Kidney epithelial cell (primary cell): ENCODE data around the gene DDAH1. TPM values are rescaled to one million over a fixed set of nuclear protein-coding genes. Genes with fewer than 3 reads are reported as not detected.

Experiments used
- DNase-seq: peaks from one replicate; pipeline ENCODE4 v3.0.0-alpha.2; 2010; ENCODE audit warnings: low read depth
- H3K27me3 ChIP-seq: 2 replicates; pipeline ENCODE4 v1.6.0; 2011; ENCODE audit warnings: low read length; ENCODE audit not compliant: control insufficient read depth, insufficient read depth
- H3K36me3 ChIP-seq: 2 replicates; pipeline ENCODE4 v1.5.1; 2011; ENCODE audit warnings: low read length; ENCODE audit not compliant: control insufficient read depth, insufficient read depth
- H3K4me3 ChIP-seq: 2 replicates; pipeline ENCODE4 v1.5.1; 2011; ENCODE audit warnings: low read depth, mild to moderate bottlenecking, control low read depth, low read length
- total RNA-seq: library from RNA; depleted of rRNA; stranded (reverse); fragments of >200 nt; gene quantifications from 2 replicates; pipeline ENCODE4 v1.2.3, GENCODE V29; 2015
- TF ChIP-seq, protein P1 (sequence below): IDR thresholded peaks from 2 replicates; pipeline ENCODE4 v1.5.1; 2011; ENCODE audit warnings: mild to moderate bottlenecking, moderate library complexity, low read length, control low read depth, inconsistent platforms; ENCODE audit not compliant: insufficient read depth, poor library complexity, severe bottlenecking

DDAH1 gene
- total RNA-seq, 1 donor from 2014 or later: 33.4 TPM

- TF ChIP-seq, protein P1, sequence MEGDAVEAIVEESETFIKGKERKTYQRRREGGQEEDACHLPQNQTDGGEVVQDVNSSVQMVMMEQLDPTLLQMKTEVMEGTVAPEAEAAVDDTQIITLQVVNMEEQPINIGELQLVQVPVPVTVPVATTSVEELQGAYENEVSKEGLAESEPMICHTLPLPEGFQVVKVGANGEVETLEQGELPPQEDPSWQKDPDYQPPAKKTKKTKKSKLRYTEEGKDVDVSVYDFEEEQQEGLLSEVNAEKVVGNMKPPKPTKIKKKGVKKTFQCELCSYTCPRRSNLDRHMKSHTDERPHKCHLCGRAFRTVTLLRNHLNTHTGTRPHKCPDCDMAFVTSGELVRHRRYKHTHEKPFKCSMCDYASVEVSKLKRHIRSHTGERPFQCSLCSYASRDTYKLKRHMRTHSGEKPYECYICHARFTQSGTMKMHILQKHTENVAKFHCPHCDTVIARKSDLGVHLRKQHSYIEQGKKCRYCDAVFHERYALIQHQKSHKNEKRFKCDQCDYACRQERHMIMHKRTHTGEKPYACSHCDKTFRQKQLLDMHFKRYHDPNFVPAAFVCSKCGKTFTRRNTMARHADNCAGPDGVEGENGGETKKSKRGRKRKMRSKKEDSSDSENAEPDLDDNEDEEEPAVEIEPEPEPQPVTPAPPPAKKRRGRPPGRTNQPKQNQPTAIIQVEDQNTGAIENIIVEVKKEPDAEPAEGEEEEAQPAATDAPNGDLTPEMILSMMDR: no peak
- H3K4me3 ChIP-seq: peak overlapping the region; percentile 94
- H3K27me3 ChIP-seq: no peaks in the 10 kb centered on the region
- H3K36me3 ChIP-seq: no peaks in the 10 kb centered on the region
- DNase-seq: no peak
These were observed 189.2 kb downstream of the DDAH1 start for GRCh38 chr1:85275701-85276214.

DNA sequence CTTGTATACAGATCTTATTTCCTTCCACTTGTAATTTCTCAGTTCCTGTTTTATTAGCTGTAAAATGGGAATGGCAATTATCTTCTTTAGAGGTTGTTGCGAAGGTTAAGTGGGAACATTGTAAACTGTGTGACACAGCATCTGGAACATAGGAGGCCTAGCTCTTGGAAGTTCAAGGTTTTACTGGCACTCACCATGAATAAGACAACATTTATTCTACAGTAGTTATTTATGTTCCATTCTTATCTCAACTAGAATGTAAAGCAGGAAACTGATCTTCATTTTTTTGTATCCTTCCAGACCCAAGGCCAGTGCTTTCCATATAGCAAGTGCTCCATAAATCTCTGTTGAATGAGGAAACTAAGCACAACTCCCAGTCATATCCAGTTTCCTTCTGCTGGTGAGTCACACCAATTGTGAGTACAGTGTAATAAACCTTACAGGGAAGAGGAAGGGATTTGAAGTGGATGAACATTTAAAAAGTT, 189.9 kb downstream of the DDAH1 start:
- Histone ChIP-seq H3K27me3 (no peaks in the 10 kb centered on the region), H3K36me3 (no peaks in the 10 kb centered on the region), H3K4me3 (peak overlapping the region; percentile 94)
- TF ChIP-seq, protein P1: no peak
- no peak for DNase-seq

DNA sequence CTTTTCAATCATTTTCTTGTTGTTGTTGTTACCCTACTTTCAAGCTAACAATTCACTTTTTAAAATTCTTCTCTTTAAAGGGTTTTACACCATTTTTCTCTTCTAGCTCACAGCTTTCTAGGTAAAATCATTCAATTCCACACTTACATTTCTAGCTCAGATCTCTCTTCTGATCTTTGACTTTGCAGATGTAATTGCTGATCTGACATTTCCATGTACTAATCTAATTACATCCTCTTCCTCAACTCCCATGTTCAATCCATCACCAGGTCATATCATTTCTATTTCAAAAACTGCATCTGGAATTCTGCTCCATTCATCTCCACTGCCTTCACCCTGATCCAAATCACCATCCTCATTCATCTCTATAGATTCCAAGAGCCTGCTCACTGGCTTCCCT, 191.6 kb downstream of the DDAH1 start:
- H3K4me3 ChIP-seq: no peak overlapping the region
- no peaks in the 10 kb centered on the region for H3K27me3 ChIP-seq
- H3K36me3 ChIP-seq: no peaks in the 10 kb centered on the region
- no peak for DNase-seq
- TF ChIP-seq, protein P1: no peak

GRCh38 chr1:85268801-85269585, 196.0 kb downstream of the DDAH1 start:
- TF ChIP-seq, protein P1: no peak
- no peak for DNase-seq
- Histone ChIP-seq H3K27me3 (no peaks in the 10 kb centered on the region), H3K36me3 (peaks cover 2% of the 10 kb centered on the region), H3K4me3 (no peak overlapping the region)

Other genes with a start within 250 kb of the DDAH1 start
- gene C1orf52, start 205.5 kb downstream of the DDAH1 start, total RNA-seq: 14.1 and 16.2 TPM in 2 replicates
- 40.1 and 43.0 TPM in 2 replicates for gene BCL10, start 188.5 kb downstream of the DDAH1 start, total RNA-seq
- 167 TPM in 2 replicates for gene CCN1, start 115.6 kb upstream of the DDAH1 start, total RNA-seq
- gene ZNHIT6, start 243.3 kb upstream of the DDAH1 start, total RNA-seq: 18.8 and 23.1 TPM in 2 replicates